GM12873 (cell line): ENCODE data around the gene EHD4.
A peak's percentile ranks its signal among the peaks of the same experiment; 100 is the strongest.

Experiments
- CTCF ChIP-seq: IDR thresholded peaks from 2 replicates; pipeline ENCODE4 v1.5.1; 2012; ENCODE audit warnings: low read depth, mild to moderate bottlenecking, moderate library complexity, low read length, control low read depth; ENCODE audit not compliant: insufficient read depth; ENCODE audit errors: missing control alignments

Gene EHD4

GRCh38 chr15:41895491-41895890 is 76.9 kb downstream of the EHD4 start:
- no peak for TF ChIP-seq CTCF

GRCh38 chr15:41894791-41895463 is 77.4 kb downstream of the EHD4 start:
- peak; percentile 22 for TF ChIP-seq CTCF

GRCh38 chr15:41894251-41894790 is 78.0 kb downstream of the EHD4 start:
- no peak for TF ChIP-seq CTCF

- no peak for TF ChIP-seq CTCF
Measured at GRCh38 chr15:41893422-41894250, 78.7 kb downstream of the EHD4 start, which contains the start of gene SPTBN5. TSS of gene SPTBN5 (minus strand) at chr15:41894053. CDS start at chr15:41893497, 556 bp downstream.

GRCh38 chr15:41892621-41893421 is 79.5 kb downstream of the EHD4 start:
- no peak for TF ChIP-seq CTCF

- no peak for TF ChIP-seq CTCF
Measured at GRCh38 chr15:41891946-41892345, 80.4 kb downstream of the EHD4 start.
